Mucosa of descending colon (tissue), 3 donors: Measurements from ENCODE around the gene OBP2B. TPM values are rescaled to one million over a fixed set of nuclear protein-coding genes. Genes with fewer than 3 reads are reported as not detected.
"Not testable (repeated sequence)": the region's sequence is repeated elsewhere in the genome, so short reads cannot be mapped to it uniquely, and the experiment has no call there.

Source experiments
- ATAC-seq: fragments of 200-7000 bp; cut with Tn5 transposase; one replicate; pipeline ENCODE4 v1.9.1; 2020; ENCODE audit warnings: mild to moderate bottlenecking, moderate library complexity
- DNase-seq, 3 donors: peaks; one replicate each; pipeline ENCODE4 v3.0.0-alpha.2; 2020
- H3K36me3 ChIP-seq: fragments of 200-600 bp; one replicate; pipeline ENCODE4 v1.8.0; 2021; ENCODE audit warnings: low read depth, mild to moderate bottlenecking
- H3K4me1 ChIP-seq: fragments of 200-600 bp; one replicate; pipeline ENCODE4 v1.8.0; 2021; ENCODE audit warnings: low read depth, mild to moderate bottlenecking
- H3K4me3 ChIP-seq: fragments of 200-600 bp; one replicate; pipeline ENCODE4 v1.8.0; 2021; ENCODE audit warnings: mild to moderate bottlenecking
- H3K9me3 ChIP-seq: fragments of 200-600 bp; one replicate; pipeline ENCODE4 v1.8.0; 2021; ENCODE audit warnings: mild to moderate bottlenecking
- intact Hi-C, 2 donors: fragments of 100-400 bp; cut with DNase I in 1 of 2; cut with micrococcal nuclease in 1 of 2; formaldehyde crosslinking; loops; one replicate each; pipeline versions ENCODE4 v1.11.0 to v1.11.1; 2022; cut with DNase I, micrococcal nuclease
- total RNA-seq, 3 donors: library from RNA; stranded (reverse); fragmentation: NEBNext Ultra II Directional in 2 of 3; extraction: Animal tissue kit (Norgen Biotek cat#: 25700) in 2 of 3; gene quantifications; one replicate each; pipeline versions ENCODE4 v1.2.1 to v1.2.4, GENCODE V29; 2021 to 2023
- TF ChIP-seq, protein P1 (sequence below): fragments of 200-600 bp; IDR thresholded peaks from one replicate; pipeline ENCODE4 v1.8.0; 2022; ENCODE audit warnings: antibody characterized with exemption, mild to moderate bottlenecking
- donor health status: DM: no; HTN: no; CAD: no; lungs with moderate emphysema.
- donor health status: DM: no; HTN: no; CAD: no.
- donor health status: DM: no; HTN: yes; CAD: no.

The OBP2B gene
- total RNA-seq, 3 donors from 2014 or later = not detected

DNA sequence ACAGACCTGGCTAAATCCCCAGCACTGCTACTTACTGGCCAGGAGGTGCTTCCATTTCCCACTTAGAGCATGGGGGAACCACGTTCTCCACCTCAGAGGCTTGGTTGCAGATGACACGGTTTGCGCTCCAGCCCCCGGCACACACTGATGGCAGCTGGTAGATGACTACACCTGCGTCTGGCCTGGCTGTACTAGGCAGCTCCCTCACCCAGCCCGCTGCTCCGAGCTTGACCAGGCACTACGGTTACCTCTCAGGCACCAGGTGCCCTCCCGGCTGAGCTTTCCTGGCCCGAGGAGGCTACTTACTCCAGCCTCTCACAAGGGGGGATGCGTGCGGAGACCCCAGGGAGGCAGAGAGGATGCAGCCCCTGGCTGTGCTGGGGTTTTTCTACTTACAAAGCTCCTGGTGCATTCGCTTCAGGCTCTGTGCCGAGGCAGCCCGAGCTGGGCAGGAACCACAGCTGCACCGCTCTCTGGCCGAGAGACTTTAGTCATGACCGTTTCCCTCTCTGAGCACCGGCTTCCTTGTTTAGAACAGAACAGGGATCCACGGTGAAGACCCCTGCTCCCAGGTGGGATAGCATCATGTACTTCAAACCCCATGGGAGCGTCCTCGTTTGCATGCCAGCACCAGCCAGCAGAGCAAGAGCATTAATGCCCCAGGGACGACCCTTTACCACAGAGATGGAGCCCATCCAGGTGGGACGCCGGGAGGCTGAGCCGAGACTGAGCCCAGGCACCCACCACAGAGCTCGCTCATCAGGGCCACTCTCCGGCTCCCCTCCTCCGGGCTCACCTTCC lies 37.7 kb downstream of the OBP2B start:
- TF ChIP-seq, protein P1, sequence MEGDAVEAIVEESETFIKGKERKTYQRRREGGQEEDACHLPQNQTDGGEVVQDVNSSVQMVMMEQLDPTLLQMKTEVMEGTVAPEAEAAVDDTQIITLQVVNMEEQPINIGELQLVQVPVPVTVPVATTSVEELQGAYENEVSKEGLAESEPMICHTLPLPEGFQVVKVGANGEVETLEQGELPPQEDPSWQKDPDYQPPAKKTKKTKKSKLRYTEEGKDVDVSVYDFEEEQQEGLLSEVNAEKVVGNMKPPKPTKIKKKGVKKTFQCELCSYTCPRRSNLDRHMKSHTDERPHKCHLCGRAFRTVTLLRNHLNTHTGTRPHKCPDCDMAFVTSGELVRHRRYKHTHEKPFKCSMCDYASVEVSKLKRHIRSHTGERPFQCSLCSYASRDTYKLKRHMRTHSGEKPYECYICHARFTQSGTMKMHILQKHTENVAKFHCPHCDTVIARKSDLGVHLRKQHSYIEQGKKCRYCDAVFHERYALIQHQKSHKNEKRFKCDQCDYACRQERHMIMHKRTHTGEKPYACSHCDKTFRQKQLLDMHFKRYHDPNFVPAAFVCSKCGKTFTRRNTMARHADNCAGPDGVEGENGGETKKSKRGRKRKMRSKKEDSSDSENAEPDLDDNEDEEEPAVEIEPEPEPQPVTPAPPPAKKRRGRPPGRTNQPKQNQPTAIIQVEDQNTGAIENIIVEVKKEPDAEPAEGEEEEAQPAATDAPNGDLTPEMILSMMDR = no peak
- Histone ChIP-seq H3K36me3 (no peaks in the 10 kb centered on the region), H3K4me3 (no peak overlapping the region), H3K9me3 (no peaks in the 10 kb centered on the region), H3K4me1 (no peaks in the 10 kb centered on the region)
- DNase-seq (no peak), ATAC-seq (no peak)
- intact Hi-C loops = no loop called here

DNA sequence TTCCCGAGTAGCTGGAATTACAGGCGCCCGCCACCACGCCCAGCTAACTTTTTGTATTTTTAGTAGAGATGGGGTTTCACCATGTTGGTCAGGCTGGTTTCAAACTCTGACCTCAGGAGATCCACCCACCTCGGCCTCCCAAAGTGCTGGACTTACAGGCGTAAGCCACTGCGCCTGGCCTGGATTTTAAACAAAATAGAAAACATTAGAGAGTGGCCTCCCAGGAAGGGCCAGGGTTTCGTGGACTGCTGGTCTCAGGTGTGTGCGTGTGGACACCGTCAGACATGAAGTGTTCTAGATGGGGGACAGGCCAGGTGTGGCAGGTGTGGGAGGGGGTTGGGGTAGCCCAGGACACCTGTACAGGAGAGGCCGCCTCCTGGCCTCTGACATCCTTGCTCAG lies 38.3 kb downstream of the OBP2B start:
- ATAC-seq (no peak), DNase-seq (no peak)
- TF ChIP-seq, protein P1 = no peak
- intact Hi-C loops = no loop called here
- H3K9me3 ChIP-seq = no peaks in the 10 kb centered on the region
- H3K36me3 ChIP-seq = no peaks in the 10 kb centered on the region
- H3K4me3 ChIP-seq = no peak overlapping the region
- H3K4me1 ChIP-seq = no peaks in the 10 kb centered on the region

DNA sequence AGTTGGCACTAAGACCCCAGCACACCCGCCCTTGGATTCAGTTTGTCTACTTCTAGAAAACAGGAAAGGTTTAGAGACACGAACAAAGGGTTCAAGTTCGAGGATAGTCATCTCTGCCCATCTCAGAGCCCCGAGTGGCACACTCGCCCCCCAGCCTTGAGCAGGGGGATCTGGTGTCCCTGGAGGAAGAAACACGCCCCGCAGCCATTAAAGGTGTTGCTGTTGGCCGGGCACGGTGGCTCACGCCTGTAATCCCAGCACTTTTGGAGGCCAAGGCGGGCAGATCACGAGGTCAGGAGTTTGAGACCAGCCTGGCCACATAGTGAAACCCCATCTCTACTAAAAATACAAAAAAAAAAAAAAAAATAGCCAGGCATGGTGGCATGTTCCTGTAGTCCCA lies 39.4 kb downstream of the OBP2B start:
- H3K9me3 ChIP-seq, intact Hi-C loops, H3K4me1 ChIP-seq, H3K4me3 ChIP-seq, DNase-seq, H3K36me3 ChIP-seq, ATAC-seq: not testable (repeated sequence)

DNA sequence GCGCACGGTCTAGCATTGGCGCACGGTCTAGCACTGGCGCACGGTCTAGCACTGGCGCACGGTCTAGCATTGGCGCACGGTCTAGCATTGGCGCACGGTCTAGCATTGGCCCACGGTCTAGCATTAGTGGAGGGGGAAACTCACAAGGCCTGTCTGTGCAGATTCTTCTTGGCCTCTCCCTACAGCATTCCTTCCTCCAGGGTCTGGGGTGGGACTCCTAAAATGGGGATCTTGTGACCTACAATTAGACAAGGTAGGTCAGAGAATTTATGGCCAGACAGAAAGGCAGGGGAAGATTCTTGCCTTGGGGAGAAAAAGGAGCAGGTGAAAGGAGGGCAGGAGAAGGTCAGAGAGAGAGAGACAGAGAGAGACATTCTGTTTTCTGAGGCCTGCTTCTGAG lies 39.9 kb downstream of the OBP2B start:
- Histone ChIP-seq H3K9me3 (no peaks in the 10 kb centered on the region), H3K4me3 (no peak overlapping the region), H3K4me1 (peaks cover under 1% of the 10 kb centered on the region), H3K36me3 (no peaks in the 10 kb centered on the region)
- intact Hi-C loops = no loop called here
- ATAC-seq (no peak), DNase-seq (no peak)
- TF ChIP-seq, protein P1 = no peak

DNA sequence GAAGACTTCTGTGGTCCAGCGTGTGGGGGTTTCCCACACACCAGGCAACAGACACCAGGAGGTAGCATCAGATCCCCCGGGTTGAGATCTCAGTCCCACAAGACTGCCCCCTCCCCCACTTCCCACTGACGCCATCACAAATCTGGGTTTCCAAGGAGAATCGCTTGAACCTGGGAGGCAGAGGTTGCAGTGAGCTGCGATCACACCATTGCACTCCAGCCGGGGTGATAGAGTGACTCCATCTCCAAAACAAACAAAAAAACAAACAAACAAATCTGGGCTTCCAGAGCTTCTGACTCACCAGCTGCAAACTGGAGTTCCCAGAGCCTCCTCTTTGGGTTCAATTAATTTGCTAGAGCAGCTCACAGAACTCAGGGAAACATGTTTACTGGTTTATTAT lies 40.6 kb downstream of the OBP2B start:
- no peak for DNase-seq
- intact Hi-C loops = no loop called here
- Histone ChIP-seq H3K4me1 (peaks cover 5% of the 10 kb centered on the region), H3K9me3 (no peaks in the 10 kb centered on the region), H3K36me3 (no peaks in the 10 kb centered on the region), H3K4me3 (no peak overlapping the region)
- TF ChIP-seq, protein P1 = no peak
- no peak for ATAC-seq

DNA sequence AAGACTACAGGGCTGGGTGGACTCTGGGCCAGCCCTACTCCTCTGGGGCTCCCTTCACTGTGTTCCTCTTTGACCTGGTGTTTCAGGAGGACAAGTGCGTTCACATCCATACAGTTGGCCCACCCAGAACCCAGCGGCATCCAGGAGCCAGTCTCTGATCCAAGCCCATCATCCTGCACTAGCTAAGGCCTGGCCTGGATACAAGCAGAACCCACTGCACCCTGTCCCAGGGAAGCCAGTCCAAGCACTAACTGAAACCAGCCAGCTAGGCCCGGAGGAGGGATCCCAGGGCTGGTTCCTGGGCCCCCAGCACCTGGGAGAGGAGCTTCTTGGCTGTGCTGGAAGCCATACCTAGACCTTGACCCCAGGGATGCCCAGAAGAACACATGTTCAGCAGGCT lies 41.3 kb downstream of the OBP2B start:
- no peak for ATAC-seq
- H3K36me3 ChIP-seq = no peaks in the 10 kb centered on the region
- DNase-seq = no peak

More for the DNA sequence above, 41.3 kb downstream of the OBP2B start:
- TF ChIP-seq, protein P1 = no peak
- Histone ChIP-seq H3K4me1 (peaks cover 10% of the 10 kb centered on the region), H3K4me3 (no peak overlapping the region), H3K9me3 (no peaks in the 10 kb centered on the region)
- intact Hi-C loops = no loop called here
